WTC11 (cell line): ENCODE data around the gene STX8. TPM values are rescaled to one million over a fixed set of nuclear protein-coding genes. Genes with fewer than 3 reads are reported as not detected.

ENCODE experiments used
- ATAC-seq: fragments of 200-7000 bp; cut with Tn5 transposase; 2 replicates; pipeline ENCODE4 v1.10.0; 2021; ENCODE audit warnings: mild to moderate bottlenecking, moderate library complexity
- CTCF ChIA-PET: fragments of 300-600 bp; sonication (Branson Sonifier 250); formaldehyde crosslinking; loops from one replicate; lab custom pipeline; 2021; ENCODE audit warnings: antibody characterized with exemption; lab: Charles Lee
- POLR2A ChIA-PET: fragments of 350-600 bp; sonication (Branson Sonifier 250); formaldehyde crosslinking; loops from one replicate; lab custom pipeline; 2021; ENCODE audit warnings: antibody characterized with exemption; lab: Charles Lee
- DNase-seq: peaks from one replicate; pipeline ENCODE4 v3.0.0; 2021; ENCODE audit warnings: low spot score
- H3K27ac Mint-ChIP-seq: 2 replicates; pipeline ENCODE4 v1.8.0; 2021; ENCODE audit warnings: mixed read lengths
- H3K27me3 Mint-ChIP-seq: 2 replicates; pipeline ENCODE4 v1.8.0; 2021; ENCODE audit warnings: low read depth, mild to moderate bottlenecking, moderate library complexity, mixed read lengths
- H3K36me3 Mint-ChIP-seq: 2 replicates; pipeline ENCODE4 v1.8.0; 2021; ENCODE audit warnings: mixed read lengths
- H3K4me1 Mint-ChIP-seq: 2 replicates; pipeline ENCODE4 v1.8.0; 2022; ENCODE audit warnings: mixed read lengths
- H3K4me3 Mint-ChIP-seq: 2 replicates; pipeline ENCODE4 v1.8.0; 2021; ENCODE audit warnings: mild to moderate bottlenecking, moderate library complexity, mixed read lengths
- H3K9me3 Mint-ChIP-seq: 2 replicates; pipeline ENCODE4 v1.8.0; 2021; ENCODE audit warnings: mixed read lengths
- AR ChIP-seq: fragments of 250-450 bp; sonication (Bioruptor Pico); IDR thresholded peaks from 2 replicates; pipeline ENCODE4 v1.9.0; 2021; ENCODE audit warnings: mild to moderate bottlenecking
- ATF3 ChIP-seq: sonication (generic); formaldehyde crosslinking; conservative IDR thresholded peaks from 2 replicates; pipeline ENCODE4 v1.8.1; 2022; ENCODE audit warnings: mild to moderate bottlenecking, missing genetic modification reagents
- CREB1 ChIP-seq: sonication (generic); formaldehyde crosslinking; IDR thresholded peaks from 2 replicates; pipeline ENCODE4 v1.8.0; 2023; ENCODE audit warnings: mild to moderate bottlenecking, missing genetic modification reagents
- E2F4 ChIP-seq: sonication (generic); formaldehyde crosslinking; IDR thresholded peaks from 2 replicates; pipeline ENCODE4 v1.8.1; 2022; ENCODE audit warnings: low read depth, mild to moderate bottlenecking, moderate library complexity, missing genetic modification reagents, borderline replicate concordance
- ERG ChIP-seq: fragments of 250-450 bp; sonication (Bioruptor Pico); IDR thresholded peaks from 2 replicates; pipeline ENCODE4 v1.8.0; 2021; ENCODE audit warnings: mild to moderate bottlenecking
- FOXJ3 ChIP-seq: sonication (generic); formaldehyde crosslinking; IDR thresholded peaks from 2 replicates; pipeline ENCODE4 v1.9.0; 2021; ENCODE audit warnings: missing genetic modification reagents, mild to moderate bottlenecking, borderline replicate concordance
- FOXP1 ChIP-seq: sonication (generic); formaldehyde crosslinking; IDR thresholded peaks from 2 replicates; pipeline ENCODE4 v1.8.0; 2022; ENCODE audit warnings: missing genetic modification reagents, mild to moderate bottlenecking, moderate library complexity, borderline replicate concordance
- MYBL2 ChIP-seq: sonication (generic); formaldehyde crosslinking; IDR thresholded peaks from 2 replicates; pipeline ENCODE4 v1.8.1; 2023; ENCODE audit warnings: mild to moderate bottlenecking, moderate library complexity, missing genetic modification reagents
- NFATC4 ChIP-seq: fragments of 250-450 bp; sonication (Bioruptor Pico); IDR thresholded peaks from 2 replicates; pipeline ENCODE4 v1.9.0; 2021; ENCODE audit warnings: mild to moderate bottlenecking
- NR1H2 ChIP-seq: sonication (generic); formaldehyde crosslinking; IDR thresholded peaks from 2 replicates; pipeline ENCODE4 v1.9.0; 2021; ENCODE audit warnings: mild to moderate bottlenecking, moderate library complexity, missing genetic modification reagents
- OVOL2 ChIP-seq: fragments of 250-450 bp; sonication (Bioruptor Pico); IDR thresholded peaks from 2 replicates; pipeline ENCODE4 v1.9.0; 2021; ENCODE audit warnings: mild to moderate bottlenecking, borderline replicate concordance
- PRDM15 ChIP-seq: sonication (generic); formaldehyde crosslinking; IDR thresholded peaks from 2 replicates; pipeline ENCODE4 v1.8.0; 2022; ENCODE audit warnings: missing genetic modification reagents
- RORB ChIP-seq: fragments of 250-450 bp; sonication (Bioruptor Pico); IDR thresholded peaks from 2 replicates; pipeline ENCODE4 v1.9.0; 2021; ENCODE audit warnings: mild to moderate bottlenecking
- TCF7 ChIP-seq: sonication (generic); formaldehyde crosslinking; IDR thresholded peaks from 2 replicates; pipeline ENCODE4 v1.8.0; 2022; ENCODE audit warnings: mild to moderate bottlenecking, low read depth, missing genetic modification reagents, moderate library complexity
- USF2 ChIP-seq: sonication (generic); formaldehyde crosslinking; IDR thresholded peaks from 2 replicates; pipeline ENCODE4 v1.8.1; 2023; ENCODE audit warnings: mild to moderate bottlenecking, missing genetic modification reagents, moderate library complexity
- ZMAT4 ChIP-seq: fragments of 250-450 bp; sonication (Bioruptor Pico); IDR thresholded peaks from 2 replicates; pipeline ENCODE4 v1.9.0; 2021; ENCODE audit warnings: mild to moderate bottlenecking
- ZNF396 ChIP-seq: fragments of 250-450 bp; sonication (Bioruptor Pico); IDR thresholded peaks from 2 replicates; pipeline ENCODE4 v1.8.0; 2021; ENCODE audit warnings: mild to moderate bottlenecking, moderate library complexity, borderline replicate concordance
- ZNF532 ChIP-seq: fragments of 250-450 bp; sonication (Bioruptor Pico); IDR thresholded peaks from 2 replicates; pipeline ENCODE4 v1.9.0; 2021; ENCODE audit warnings: mild to moderate bottlenecking, borderline replicate concordance
- ZSCAN18 ChIP-seq: fragments of 250-450 bp; sonication (Bioruptor Pico); IDR thresholded peaks from 2 replicates; pipeline ENCODE4 v2.1.2; 2022; ENCODE audit warnings: mild to moderate bottlenecking, moderate library complexity
- total RNA-seq: library from RNA; stranded (reverse); gene quantifications from 3 replicates; pipeline ENCODE4 v1.2.3, GENCODE V29; 2021

Gene STX8
- total RNA-seq, 1 experiment from 2014 or later = 39.9 TPM

- DNase-seq = no peak
- CTCF ChIA-PET = interaction anchor here (0.6 kb wide), 1 partner anchor 195 kb away, joined by 3 read pairs; no protein-coding TSS in a partner anchor
- POLR2A ChIA-PET = no interaction called here
Measured at GRCh38 chr17:9549215-9549614, 26.4 kb downstream of the STX8 start.

More at GRCh38 chr17:9549215-9549614, 26.4 kb downstream of the STX8 start:
- H3K27ac Mint-ChIP-seq = no peak overlapping the region
- no peak overlapping the region for H3K4me3 Mint-ChIP-seq
- ATAC-seq = no peak
- no peaks in the 10 kb centered on the region for H3K27me3 Mint-ChIP-seq
- no peaks in the 10 kb centered on the region for H3K4me1 Mint-ChIP-seq
- H3K9me3 Mint-ChIP-seq = no peaks in the 10 kb centered on the region
- no peaks in the 10 kb centered on the region for H3K36me3 Mint-ChIP-seq
- TF ChIP-seq ZNF532 (no peak), ZSCAN18 (CRISPR knock-in tag) (no peak), MYBL2 (no peak), ERG (CRISPR knock-in tag) (no peak), FOXJ3 (CRISPR knock-in tag) (no peak), FOXP1 (CRISPR knock-in tag) (no peak), USF2 (CRISPR knock-in tag) (no peak), CREB1 (CRISPR knock-in tag) (no peak), ATF3 (CRISPR knock-in tag) (no peak), OVOL2 (CRISPR knock-in tag) (no peak), AR (CRISPR knock-in tag) (no peak), NR1H2 (CRISPR knock-in tag) (no peak), RORB (CRISPR knock-in tag) (no peak), ZMAT4 (no peak), TCF7 (no peak), ZNF396 (no peak), PRDM15 (CRISPR knock-in tag) (no peak), E2F4 (CRISPR knock-in tag) (no peak), NFATC4 (CRISPR knock-in tag) (no peak)
